NCI-H1105 (cell line): ENCODE data around the gene CENPP.

ENCODE experiments used
- DNase-seq: peaks from one replicate; lab custom pipeline; 2025; lab: John Stamatoyannopoulos, UW

Gene CENPP

DNA sequence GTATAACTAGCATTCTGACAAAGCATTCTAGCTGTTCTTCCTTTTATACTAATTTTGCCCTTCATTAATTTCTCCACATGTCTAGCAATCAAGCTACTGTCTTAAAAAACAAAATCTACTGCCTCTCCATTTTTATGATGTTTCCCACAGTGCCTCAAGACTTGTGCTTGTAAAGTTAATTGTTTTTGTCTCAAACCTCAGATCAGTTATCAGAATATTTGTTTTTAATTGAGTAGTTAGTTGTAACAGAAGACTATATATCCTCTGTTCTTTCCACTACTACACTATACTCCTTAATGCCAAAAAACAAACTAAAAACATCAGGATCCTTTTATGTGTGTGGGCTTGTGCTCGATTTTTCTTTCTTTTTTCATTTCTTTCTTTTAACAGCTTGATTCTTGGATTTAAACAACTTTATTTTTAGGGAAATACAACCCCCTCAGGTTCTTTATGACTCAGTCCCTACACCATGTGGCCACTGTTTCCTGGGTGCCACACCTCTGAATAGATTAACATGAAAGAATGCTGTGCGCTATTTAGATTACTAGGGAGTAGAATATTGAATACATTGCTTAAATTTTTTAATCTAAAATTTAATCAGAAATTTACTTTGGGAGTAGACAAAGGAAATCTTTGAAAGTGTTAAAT is 155.4 kb downstream of the CENPP start:
- DNase-seq: no peak

DNA sequence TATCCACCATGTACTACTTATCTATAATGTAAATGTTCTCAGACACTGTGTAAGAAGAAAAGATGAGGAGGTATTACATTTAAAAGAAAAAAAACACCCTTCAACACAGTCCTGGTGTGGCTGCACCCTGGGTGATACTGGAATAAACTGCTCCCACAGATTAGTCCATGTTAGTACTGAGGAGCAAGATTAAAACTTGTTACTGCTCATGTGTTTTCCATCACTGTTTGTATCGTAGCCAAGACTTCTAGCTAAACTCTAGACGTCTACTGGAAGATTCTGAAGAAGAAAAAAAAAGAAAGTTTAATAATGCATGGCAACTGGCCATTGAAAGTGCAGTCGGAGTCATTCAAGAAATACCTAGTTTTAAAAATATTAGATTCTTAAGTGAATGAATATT is 156.6 kb downstream of the CENPP start, which contains the start of gene ASPN:
TSS of gene ASPN (minus strand) at position 178 of the 400 bp plus-strand sequence.
- no peak for DNase-seq

DNA sequence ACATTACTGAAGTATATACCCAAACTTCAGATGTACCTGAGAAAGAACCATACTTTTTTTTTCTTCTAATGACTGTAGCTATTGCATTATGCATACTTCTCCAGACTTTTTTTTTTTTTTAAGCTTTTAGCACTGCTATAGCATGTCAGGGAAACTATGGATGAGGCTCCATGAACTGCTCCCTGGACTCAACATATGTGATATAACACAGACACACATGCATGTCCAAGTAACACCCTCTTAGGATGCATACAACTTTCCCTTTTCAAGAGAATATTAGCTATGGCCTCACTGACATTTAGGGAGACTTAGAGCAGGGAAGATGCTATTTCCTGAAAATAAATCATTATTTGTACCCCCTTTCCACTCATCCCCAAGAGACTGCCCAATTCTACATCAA is 157.1 kb downstream of the CENPP start:
- DNase-seq: no peak

DNA sequence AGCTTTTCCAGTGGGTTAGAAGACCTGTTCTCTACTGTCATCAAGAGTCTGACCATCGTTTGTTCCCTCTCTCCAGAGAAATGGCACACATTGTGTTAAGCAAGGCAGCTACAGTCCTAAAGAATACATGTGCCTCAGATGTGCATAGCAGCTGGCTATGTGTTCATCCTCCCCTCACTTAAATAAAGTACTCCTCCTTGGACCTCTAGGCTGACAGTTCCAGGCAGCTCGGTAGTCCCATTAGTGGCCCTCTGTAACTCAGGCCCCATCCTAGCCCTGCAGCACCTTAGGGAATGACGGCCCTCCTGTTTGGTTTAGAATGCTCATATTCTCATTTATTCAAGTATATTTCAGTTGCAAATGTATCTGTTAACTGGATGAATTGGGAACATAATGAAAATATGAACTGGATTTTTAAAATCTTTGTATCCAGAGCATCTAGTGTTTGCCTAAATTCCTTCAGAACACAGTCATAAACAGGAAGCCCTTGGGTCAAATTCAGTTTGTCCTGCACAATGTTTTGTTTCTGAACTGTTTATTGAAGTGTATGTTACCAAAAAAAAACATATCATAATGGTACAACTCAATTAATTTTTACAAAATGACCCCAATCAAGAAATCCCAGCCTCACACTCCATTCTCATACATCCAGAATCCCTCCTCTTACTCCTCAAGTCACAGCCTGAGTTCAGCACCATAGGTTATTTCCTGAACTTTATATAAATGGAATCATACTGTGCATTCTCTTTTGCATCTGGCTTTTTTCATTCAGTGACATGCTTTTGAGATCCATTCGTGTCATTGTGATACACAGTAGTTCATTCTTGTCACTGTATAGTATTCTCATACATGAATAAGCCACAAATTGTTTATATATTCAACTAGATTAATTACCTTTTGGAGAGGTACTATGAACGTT is 158.1 kb downstream of the CENPP start:
- DNase-seq: no peak

DNA sequence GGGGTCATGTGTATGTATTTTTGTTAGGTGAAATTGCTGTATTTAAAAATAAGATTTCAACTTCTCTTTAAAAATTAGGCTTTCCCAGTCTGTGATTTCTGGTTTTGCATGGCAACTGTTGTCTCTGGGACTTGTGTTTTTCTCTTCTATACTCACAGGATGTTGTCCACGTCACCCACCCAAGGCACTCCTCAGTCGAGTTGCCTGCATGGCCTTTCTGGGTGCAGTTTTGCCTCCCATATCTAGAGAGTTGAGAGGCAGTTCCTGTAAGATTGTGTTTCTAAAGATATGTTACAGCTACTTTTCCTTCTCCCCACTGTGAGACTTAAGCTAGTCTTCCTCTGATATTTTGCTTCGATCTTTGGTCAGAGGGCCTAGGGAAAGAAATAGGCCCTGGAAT is 158.8 kb downstream of the CENPP start:
- DNase-seq: no peak

DNA sequence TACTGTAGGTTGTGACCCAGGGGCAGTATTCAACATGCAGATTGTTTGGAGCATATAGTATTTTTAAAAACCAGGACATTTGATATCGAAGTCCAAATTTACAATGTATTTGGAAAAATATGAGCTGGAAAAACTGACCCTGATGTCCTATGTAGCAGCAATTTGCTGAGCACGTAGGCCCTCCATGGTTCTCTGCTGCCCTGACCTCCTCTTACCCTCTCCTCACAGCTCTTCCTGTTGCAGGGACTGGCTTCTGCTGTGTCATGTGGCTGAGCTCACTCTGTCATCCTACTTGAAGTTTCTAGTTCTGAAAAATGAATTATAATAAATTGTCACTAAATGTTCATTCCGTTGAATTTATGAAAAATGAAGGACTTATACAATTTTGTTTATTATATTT is 160.6 kb downstream of the CENPP start:
- DNase-seq: no peak

DNA sequence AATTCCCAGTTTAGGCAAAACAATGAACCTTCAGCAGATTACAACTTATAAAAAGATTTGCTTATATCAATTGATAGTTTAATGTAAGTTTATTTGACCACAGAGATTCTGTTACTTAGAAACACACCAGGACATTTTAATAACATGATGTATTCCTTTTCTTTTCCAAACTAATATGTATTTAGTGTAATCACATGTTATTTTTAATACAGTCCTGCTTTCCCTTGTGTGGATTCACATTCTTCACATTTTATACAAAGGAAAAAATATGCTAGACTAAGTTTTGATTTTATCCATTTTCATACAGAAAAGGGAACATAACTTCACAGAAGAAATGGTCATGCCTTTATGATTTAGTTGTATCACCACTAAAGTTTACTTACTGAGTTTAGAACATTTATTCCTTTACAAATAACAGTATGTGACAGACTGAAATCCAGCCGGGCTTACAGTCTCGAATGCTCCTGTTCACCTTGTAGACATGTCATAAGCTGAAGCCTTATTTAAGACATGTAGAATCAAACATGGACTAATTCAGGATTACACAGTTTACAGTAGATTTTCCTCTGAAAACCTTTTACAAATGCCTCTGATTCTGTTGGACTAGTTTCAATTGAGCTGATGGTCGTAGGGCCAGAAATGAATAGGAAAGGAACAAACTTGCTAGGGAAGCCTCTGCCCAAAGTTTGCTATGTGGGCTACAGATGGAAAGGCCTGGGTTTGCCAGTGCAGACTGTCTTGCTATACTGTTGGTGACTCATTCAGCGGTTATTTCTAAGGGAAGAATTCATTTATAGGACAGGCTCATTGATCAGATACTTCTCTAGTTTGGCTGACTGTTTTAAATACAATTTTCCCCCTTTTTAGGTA is 163.2 kb downstream of the CENPP start:
- DNase-seq: no peak

DNA sequence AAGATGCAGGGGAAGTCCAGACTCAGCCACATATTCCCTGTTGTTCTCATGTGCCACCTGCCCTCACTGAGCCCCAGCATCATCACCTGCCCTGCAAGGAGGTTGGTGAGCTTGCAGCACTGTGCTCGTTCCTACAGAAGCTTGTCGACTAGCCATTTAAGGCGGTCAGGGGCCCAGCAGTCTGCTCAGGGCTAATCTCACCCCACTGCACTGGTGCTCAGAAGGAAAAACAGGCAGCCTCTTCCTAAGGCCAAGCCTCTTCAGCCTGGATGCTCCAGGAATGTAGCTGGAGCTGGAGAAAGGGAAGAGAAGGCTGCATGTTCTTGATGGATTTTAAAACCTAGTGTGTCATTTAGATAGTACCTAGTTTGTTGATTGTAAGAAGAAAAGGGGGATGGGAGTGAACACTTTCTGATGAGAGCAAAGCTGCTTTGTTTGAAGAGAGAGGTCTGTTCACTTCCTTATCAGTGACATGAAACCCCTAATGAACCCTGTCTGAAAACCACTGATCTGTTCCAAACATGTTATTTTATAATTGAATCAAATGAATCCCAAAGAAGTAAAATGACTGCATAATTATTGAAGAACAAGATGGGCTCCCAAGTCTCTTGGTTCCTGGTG is 167.1 kb downstream of the CENPP start:
- DNase-seq: no peak

DNA sequence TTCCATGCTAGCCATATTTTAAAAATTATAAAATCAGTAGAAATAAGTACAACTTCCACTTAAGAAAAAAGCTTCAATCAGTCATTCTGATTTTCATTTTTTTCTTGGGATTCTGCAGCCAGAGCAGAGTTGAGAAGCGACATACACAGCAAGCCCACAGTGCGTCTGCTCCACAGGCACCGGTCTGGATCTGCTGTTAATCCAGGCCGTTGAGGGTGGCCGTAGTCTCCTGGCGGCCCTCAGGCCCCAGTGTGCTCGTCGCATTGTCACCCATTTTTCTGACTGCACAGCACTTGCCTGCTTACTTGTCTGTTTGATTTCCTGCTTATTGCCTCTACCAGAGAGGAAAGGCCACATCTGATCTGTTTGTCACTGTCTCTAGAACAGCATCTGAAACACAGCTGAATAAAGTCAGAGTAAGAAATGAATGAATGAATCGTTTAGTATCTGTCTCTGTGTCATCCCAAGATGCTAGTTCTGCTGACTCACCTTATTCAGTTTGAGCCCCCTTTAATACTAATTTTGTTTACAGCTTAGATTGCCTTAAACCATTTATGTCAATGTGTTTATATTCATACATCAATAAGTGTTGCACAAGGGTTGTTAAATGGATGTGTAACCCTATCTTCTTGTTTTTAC is 168.1 kb downstream of the CENPP start:
- DNase-seq: no peak

DNA sequence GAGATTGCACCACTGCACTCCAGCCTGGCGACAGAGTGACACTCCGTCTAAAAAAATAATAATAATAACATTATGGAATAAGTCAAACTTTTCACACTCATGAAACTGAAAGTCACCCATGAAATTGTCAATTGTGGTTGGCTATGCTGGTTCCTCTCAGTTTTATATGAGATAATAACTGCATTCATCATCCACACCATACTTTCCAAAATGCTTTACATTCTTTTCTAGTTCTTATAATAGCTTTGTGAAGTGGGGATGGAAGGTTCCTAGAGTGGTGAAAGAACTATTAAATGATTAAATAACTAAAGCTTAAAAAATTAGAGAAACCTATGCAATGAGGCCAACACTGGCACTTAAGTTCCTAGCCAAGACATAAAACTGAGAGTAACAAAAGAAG is 169.1 kb downstream of the CENPP start:
- no peak for DNase-seq

DNA sequence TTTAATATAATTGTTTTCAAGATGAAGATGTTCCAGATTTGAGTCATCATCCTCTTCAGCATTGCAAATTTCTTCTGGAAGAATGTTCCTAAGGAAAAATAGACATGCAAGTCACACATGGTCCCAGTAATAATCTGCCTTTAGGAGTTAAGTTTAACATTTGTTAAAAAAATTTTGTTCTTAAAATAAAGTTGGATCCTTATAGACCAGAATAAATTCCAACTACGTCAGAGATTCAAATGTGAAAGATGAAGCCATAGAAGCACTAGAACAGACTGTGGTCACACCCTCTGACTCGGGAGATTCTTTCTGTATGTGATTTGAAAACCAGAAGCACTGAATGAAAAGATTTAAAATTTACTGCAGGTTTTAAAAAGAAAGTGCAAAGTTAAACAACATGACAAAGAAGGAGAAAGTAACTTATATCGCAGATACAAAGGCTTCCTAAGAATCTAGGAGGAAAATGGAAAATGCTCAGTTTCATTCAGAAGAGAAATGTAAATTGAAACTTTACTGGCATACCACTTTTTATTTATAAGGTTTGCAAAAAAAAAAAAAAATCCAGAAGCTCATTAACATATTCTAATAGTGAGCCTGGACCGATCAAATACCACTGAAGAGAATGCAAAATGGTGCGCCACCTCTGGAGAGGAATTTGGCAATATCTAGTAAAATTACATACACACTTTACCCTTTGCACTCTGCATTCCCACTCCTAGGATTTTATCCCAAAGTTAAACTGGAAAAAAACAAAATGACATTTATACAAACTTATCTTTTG is 170.8 kb downstream of the CENPP start:
- DNase-seq: no peak

DNA sequence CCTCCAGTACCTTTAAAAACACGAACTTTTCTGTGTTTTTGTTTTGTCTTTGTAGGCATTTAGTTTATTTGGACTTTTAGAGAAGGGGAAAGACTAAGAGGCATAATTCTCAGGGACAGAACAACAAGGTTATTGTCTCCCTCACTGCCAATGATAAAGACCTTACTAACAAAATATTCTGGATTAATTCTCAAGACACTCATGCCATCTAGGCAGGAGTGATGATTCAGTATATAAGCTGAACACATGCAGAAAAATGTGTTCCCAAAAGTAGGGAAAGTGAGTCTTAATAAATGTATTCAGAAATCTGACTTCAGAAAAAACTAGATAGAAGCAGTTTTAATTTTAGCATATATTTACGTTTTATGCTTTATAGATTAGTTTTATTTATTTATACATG is 173.9 kb downstream of the CENPP start:
- DNase-seq: no peak

DNA sequence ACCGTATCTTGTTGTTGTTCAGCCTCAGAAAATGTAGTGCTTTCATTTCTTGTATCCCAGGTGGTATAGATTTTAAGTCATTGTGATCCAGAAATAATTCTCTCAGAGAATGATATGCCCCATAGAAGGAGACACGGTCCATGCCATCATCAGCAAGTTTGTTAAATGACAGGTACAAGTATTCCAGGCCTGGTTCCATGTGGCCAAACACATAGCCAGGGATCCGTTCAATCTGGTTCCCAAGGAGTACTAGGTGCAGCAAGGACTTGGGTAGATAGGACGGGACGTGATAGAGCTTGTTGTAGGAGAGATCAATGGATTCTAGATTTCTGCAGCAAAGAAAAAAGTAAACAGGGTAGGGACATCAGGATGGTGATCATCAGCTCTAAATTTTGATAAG is 175.0 kb downstream of the CENPP start:
- no peak for DNase-seq

DNA sequence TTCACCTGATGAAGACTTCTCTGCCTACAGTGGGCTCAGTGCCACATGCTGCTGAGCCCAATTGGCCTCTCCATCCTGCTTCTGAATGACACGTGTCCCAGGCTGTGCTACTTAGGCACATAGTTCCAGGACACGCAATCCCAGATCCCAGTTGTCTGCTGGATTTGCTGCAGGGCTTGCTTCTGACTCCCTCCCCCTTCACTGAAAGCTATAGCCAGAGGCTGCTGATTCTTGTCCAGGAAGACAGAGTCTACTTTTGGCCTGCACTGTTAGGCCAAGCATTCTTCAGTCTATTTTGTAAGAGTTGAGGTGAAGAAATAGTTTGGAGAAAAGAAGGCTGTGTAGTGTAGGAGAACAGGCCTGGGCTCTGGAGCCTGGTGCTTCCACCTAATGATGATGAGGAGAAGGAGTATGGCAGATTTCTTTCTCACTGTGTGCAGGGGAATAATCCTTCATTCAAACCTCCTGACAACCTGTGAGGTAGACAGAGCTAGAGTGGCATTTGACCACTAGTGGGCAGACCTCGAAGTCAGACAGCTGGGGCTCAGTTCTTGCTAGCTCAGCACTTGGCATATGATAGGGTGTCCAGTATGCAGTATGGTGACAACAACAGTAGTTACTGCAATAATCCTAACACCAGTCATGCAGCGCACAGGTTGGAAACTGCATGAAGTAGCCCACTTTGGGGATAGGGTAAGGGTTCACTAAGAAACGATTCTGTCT is 176.1 kb downstream of the CENPP start:
- no peak for DNase-seq

DNA sequence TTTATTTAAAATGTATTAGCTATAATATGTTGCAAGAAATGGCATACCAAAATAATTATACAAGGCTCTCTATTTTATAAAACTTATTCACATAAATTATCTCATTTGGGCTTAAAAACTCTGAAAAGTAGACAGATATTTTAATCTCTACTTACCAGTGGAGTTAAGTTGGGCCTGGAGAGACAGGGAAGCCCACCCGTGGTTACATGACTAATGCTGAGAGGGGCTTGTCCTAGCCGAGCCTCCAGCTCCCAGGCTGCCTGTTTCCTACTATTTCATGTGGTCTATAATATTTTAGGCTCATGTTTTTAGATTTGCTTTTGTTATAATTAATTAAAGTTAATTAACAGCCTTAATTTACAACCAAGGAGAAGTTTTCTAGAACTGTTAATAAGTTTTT is 177.4 kb downstream of the CENPP start:
- no peak for DNase-seq

DNA sequence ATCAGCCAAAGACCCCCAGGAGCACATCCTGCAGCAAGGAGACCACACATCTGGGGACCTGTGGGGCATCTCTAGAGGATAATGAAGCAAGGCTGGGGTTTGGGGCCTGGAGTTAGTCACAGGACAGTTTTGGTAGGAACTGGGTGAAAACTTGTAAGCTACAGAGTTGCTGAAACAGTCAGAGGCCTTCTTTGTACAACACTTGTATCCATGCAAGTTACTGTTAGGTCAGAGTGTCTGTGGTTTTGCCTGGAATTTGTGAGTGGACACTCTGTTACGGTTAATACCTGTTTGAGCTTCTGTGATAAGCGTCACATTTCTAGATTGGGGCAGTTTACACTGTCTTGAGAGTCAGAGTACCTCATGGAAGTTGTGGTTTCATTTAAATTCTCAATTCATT is 179.1 kb downstream of the CENPP start:
- no peak for DNase-seq

DNA sequence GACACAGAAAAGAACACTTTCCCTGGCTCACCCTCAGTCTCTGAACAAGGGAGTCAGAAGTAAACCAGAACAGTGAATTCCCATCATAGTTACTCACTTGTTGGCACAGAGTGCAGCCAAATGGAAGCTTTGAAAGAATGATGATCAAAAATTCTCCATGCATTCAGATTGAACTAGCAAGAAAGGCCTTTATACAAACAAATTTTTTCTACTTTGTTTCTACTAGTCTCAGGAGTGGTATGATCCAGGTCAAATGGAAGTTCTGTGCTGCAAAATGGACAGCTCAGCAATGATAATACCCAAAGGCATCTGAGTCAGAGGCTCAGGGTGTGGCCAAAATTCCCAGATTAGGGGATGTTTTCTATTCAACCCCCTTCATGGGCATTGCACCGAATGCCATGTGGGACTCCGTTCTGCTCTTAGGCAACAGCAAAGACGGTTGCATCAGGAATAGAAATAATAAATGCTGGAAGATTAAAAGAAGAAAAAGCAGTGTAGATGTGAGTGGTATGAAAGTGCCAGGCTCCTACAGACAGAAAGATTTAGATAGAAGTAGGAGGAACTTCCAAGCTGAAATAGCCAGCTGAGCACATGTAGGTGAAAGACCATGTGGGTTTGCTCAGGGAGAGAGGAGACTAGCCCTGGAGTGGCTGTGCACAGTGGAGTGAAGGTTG is 180.6 kb downstream of the CENPP start:
- DNase-seq: no peak

DNA sequence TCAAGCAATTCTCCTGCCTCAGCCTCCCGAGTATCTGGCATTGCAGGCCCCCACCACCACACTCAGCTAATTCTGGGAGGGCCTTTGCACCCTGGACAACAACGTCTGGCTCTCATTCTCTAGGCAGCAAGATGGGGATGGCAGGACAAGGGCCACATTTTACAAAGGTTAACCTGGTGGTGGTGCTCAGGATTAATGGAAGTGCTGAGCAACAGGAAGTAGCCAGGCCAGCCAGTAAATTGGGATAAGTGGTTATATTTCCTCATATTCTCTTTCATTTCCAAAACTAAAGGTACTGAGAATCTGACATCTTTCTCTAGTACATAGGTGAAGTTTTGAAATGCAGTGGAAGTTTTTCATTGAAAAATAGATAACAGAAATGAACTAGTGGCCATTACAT is 181.3 kb downstream of the CENPP start:
- no peak for DNase-seq

DNA sequence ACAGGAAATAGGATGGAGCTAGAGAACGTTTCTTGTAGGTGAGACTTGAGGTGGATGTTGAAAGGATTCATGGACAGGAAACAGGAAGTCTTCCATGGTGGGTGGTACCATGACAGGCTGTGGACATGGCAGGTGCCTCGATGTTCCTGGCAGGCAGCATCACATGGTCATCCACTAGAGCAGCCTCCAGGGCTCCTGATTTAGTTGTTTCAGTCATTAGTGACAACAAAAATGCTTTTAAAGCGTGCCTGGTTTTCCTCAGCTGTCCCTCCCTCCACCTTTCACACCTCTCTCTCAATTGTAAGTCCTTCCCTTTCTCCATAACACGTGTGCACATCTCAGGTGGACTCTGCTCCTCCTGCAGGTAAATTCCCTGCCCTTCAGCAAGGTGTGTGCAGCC is 181.7 kb downstream of the CENPP start:
- DNase-seq: no peak
